Activated CD4-positive, alpha-beta T cell treated with anti-CD3 and anti-CD28 coated beads, Interleukin-2, amount 50 U/mL, for 24 hours (primary cell): ENCODE data around the gene TMEM150C.
"Not testable (repeated sequence)": the region's sequence is repeated elsewhere in the genome, so short reads cannot be mapped to it uniquely, and the experiment has no call there.

Experiments
- DNase-seq, 2 donors: peaks; one replicate each; pipeline ENCODE4 v3.0.0-alpha.2; 2020; ENCODE audit warnings: low read depth in 1 of 2, low spot score in 1 of 2

TMEM150C gene

GRCh38 chr4:82477469-82477868 is 84.3 kb downstream of the TMEM150C start:
- DNase-seq: not testable (repeated sequence)

- DNase-seq: not testable (repeated sequence)
These were observed 85.9 kb downstream of the TMEM150C start for GRCh38 chr4:82475931-82476330.

GRCh38 chr4:82473621-82474164 is 88.1 kb downstream of the TMEM150C start:
- DNase-seq: no peak

- DNase-seq: not testable (repeated sequence)
These were observed 88.7 kb downstream of the TMEM150C start for GRCh38 chr4:82473080-82473479.

- DNase-seq: no peak
These were observed 91.9 kb downstream of the TMEM150C start for GRCh38 chr4:82469791-82470345.

- no peak for DNase-seq
These were observed 94.3 kb downstream of the TMEM150C start for GRCh38 chr4:82467471-82467870.

- DNase-seq: no peak
These were observed 98.6 kb downstream of the TMEM150C start for GRCh38 chr4:82463221-82463620.

GRCh38 chr4:82462415-82462831 is 99.4 kb downstream of the TMEM150C start:
- DNase-seq: peak; percentile 59 to 81

GRCh38 chr4:82461710-82462109 is 100.1 kb downstream of the TMEM150C start:
- no peak for DNase-seq

GRCh38 chr4:82458729-82459128 is 103.1 kb downstream of the TMEM150C start:
- DNase-seq: no peak

- no peak for DNase-seq
These were observed 104.5 kb downstream of the TMEM150C start for GRCh38 chr4:82457266-82457665.

- DNase-seq: no peak
These were observed 109.8 kb downstream of the TMEM150C start for GRCh38 chr4:82452026-82452425.

- no peak for DNase-seq
These were observed 110.6 kb downstream of the TMEM150C start for GRCh38 chr4:82450966-82451755.

GRCh38 chr4:82447886-82448285 is 113.9 kb downstream of the TMEM150C start:
- DNase-seq: no peak

- no peak for DNase-seq
These were observed 122.7 kb downstream of the TMEM150C start for GRCh38 chr4:82439088-82439487.

- DNase-seq: no peak
These were observed 124.3 kb downstream of the TMEM150C start for GRCh38 chr4:82437285-82438005.

GRCh38 chr4:82436780-82437179 is 125.0 kb downstream of the TMEM150C start:
- no peak for DNase-seq

GRCh38 chr4:82436130-82436529 is 125.7 kb downstream of the TMEM150C start:
- DNase-seq: no peak

GRCh38 chr4:82434949-82435348 is 126.8 kb downstream of the TMEM150C start:
- DNase-seq: no peak

GRCh38 chr4:82433791-82434190 is 128.0 kb downstream of the TMEM150C start:
- no peak for DNase-seq
